ENCODE results near the gene NAP1L1. TPM values are rescaled to one million over a fixed set of nuclear protein-coding genes. Genes with fewer than 3 reads are reported as not detected.

The NAP1L1 gene
- total RNA-seq, 2 experiments from 2014 or later: 460 to 538 TPM

DNA sequence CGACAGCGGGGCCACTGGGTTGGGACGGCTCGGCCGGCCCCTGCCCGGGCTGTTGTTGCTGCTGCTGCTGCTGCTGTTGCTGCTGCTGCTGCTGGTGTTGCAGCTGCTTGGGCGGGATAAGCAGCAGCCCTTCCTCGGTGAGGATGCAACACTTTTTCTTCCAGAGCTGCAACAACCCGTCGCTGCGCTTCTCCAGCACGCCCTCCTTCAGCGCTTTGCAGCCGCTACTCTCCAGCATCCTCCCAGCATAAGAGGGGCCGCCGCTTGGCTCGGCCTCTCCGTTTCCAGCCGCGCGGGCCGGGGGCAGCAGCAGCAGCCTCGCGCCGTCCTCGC, 53.4 kb downstream of the NAP1L1 start:
- H3K4me3 Mint-ChIP-seq: peak overlapping the region; percentile 85
- peaks cover 32% of the 10 kb centered on the region for H3K4me1 Mint-ChIP-seq
- H3K27ac Mint-ChIP-seq: peak overlapping the region; percentile 91

DNA sequence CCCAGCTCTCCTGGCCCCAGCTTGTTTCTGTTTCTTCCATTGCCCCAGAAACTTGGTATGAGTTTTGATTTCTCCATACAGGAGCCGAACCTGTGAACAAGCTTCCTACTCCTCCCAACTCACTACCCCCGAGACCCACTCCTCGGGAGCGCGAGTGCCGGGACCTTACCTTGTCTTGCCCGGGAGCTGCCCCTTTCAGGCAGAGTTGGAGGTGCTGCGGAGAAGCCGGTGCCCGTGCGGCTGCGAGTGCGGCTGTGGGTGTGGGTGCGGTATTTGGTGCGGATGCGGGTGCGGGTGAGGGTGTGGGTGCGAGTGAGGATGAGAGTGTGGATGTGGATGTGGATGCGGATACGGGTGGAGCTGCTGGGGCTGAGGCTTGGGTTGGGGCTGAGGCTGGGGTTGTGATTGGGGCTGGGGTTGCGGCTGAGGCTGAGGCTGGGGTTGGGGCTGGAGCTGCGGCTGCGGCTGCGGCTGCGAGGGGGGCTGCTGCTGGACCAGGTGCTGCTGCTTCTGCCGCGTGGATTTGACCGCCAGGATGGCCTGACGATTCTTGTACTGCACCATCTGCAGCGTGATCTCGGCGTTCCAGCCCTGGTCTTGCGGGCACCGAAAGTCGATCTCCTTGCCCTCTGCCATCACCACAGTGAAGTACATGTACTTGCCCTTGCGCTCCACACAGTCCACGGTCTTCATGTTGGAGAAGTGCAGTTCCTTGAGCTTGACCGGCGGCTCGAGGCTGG, 54.0 kb downstream of the NAP1L1 start:
- POLR2A ChIA-PET: interaction anchor here (0.6 to 2.9 kb wide), 7 partner anchors 10 to 528 kb away, joined by 3 to 13 read pairs (median 4); no protein-coding TSS in a partner anchor
- peaks cover 5% of the 10 kb centered on the region for H3K36me3 Mint-ChIP-seq (ENCODE audit: low read depth)
- H3K4me1 Mint-ChIP-seq: peaks cover 28% of the 10 kb centered on the region
- CTCF ChIA-PET: interaction anchor here (0.6 to 2.7 kb wide), 18 partner anchors 10 to 391 kb away, joined by 3 to 22 read pairs (median 6); no protein-coding TSS in a partner anchor
- H3K4me3 Mint-ChIP-seq: peak overlapping the region; percentile 85
- H3K27ac Mint-ChIP-seq: peak overlapping the region; percentile 91
- H3K27me3 Mint-ChIP-seq: peaks cover 23% of the 10 kb centered on the region
- peak; percentile 56 for DNase-seq
- no peaks in the 10 kb centered on the region for H3K9me3 Mint-ChIP-seq

More for the DNA sequence above, 53.4 kb downstream of the NAP1L1 start:
- CTCF ChIA-PET: interaction anchor here (0.6 to 3.3 kb wide), 26 partner anchors 10 to 520 kb away, joined by 3 to 22 read pairs (median 4); partner anchors contain the start of genes KRR1 and NAP1L1
- Mint-ChIP-seq H3K27me3 (peaks cover 23% of the 10 kb centered on the region), H3K36me3 (ENCODE audit: low read depth) (peaks cover 5% of the 10 kb centered on the region), H3K9me3 (no peaks in the 10 kb centered on the region)
- POLR2A ChIA-PET: interaction anchor here (0.7 to 2.9 kb wide), 5 partner anchors 11 to 528 kb away, joined by 3 to 13 read pairs (median 3); no protein-coding TSS in a partner anchor
- no peak for DNase-seq

DNA sequence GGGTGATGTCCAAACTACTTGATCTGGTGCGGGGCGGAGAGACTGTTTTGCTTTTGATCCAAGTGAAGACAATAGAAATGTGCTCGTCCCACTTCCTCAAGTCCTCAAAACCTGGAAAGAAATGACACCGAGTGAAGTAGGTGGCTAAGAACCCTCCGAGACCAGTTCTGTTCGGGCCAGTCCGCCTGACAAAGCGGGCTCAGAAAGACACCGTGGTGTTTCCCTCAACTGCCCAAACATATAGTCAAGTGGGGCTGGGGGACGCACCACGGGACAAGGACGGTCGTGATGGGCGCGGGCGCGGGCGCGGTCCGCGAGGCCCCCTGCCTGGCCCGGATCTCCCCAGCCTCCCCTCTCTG, 54.5 kb downstream of the NAP1L1 start:
- Mint-ChIP-seq H3K36me3 (ENCODE audit: low read depth) (peaks cover 5% of the 10 kb centered on the region), H3K27ac (peak overlapping the region; percentile 91), H3K4me1 (peaks cover 27% of the 10 kb centered on the region), H3K4me3 (peak overlapping the region; percentile 85), H3K27me3 (peaks cover 23% of the 10 kb centered on the region), H3K9me3 (no peaks in the 10 kb centered on the region)
- CTCF ChIA-PET: interaction anchor here (0.6 to 2.7 kb wide), 7 partner anchors 9 to 390 kb away, joined by 4 to 22 read pairs (median 7); no protein-coding TSS in a partner anchor
- peak; percentile 13 for DNase-seq
- POLR2A ChIA-PET: interaction anchor here (0.6 to 2.9 kb wide), 4 partner anchors 9 to 95 kb away, joined by 3 to 13 read pairs (median 4); no protein-coding TSS in a partner anchor

DNA sequence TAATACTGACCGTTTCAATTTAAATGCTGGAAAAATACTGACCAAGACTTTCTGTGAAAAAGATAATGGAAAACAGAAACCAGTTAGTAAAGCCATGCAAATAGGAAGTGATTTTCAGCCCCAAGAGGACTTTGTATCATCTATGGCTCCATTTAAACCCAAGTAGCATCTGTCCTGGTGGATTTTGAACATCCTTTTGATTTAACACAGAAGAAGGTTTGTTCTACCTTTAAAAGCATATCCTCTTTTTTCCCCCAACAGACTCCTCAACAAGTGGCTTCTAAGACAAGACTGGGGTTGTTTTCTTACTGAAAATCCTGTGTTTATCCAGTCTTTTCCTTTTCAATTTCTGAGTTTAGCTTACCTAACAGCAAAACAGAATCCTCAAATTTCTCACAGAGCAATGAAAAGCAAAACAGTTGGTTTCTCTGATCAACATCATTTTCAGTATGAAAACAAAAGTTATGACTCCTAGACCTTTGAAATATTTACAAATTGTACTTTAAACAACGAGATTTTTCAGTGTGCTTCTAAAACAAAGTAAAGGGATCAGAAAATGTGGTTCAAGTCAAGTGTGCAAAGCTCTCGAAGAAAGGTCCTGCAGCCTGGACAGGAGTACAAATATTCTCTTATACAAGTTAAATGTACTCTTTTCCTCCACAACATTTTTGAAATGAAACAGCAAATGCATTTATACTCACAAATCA, 55.8 kb downstream of the NAP1L1 start:
- H3K27ac Mint-ChIP-seq: no peak overlapping the region
- peaks cover 5% of the 10 kb centered on the region for H3K36me3 Mint-ChIP-seq (ENCODE audit: low read depth)
- H3K4me3 Mint-ChIP-seq: peak overlapping the region; percentile 48
- H3K27me3 Mint-ChIP-seq: peaks cover 23% of the 10 kb centered on the region
- H3K4me1 Mint-ChIP-seq: peaks cover 25% of the 10 kb centered on the region
- CTCF ChIA-PET: interaction anchor here (1.2 kb wide), 1 partner anchor 49 kb away, joined by 3 read pairs; no protein-coding TSS in a partner anchor
- DNase-seq: no peak
- H3K9me3 Mint-ChIP-seq: no peaks in the 10 kb centered on the region
- POLR2A ChIA-PET: no interaction called here

DNA sequence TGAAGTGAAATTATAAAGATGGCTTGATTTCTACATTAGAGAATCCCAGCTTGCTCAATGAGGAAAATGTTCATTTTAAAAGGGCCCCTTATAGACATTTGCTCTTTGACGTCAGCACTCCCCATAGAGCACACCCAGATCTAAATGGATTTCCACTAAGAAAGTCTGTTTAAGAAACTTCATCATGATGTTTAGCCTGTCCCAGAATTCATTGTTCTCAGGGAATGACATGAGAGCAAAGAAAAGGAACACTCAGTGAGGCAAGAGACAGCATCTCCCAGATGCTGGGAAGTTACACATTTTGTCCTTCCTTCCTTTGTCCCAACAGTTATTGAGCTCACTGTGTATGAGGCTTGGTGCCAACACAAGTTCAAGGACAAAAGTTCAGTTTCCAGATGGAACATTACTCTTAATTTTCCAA, 57.8 kb downstream of the NAP1L1 start:
- Mint-ChIP-seq H3K27ac (no peak overlapping the region), H3K36me3 (ENCODE audit: low read depth) (peaks cover 2% of the 10 kb centered on the region), H3K4me3 (no peak overlapping the region), H3K9me3 (no peaks in the 10 kb centered on the region), H3K27me3 (peaks cover 14% of the 10 kb centered on the region), H3K4me1 (peaks cover 20% of the 10 kb centered on the region)
- no peak for DNase-seq
- CTCF ChIA-PET: interaction anchor here (0.6 kb wide), 2 partner anchors 89 to 92 kb away, joined by 3 to 4 read pairs; no protein-coding TSS in a partner anchor
- POLR2A ChIA-PET: no interaction called here

DNA sequence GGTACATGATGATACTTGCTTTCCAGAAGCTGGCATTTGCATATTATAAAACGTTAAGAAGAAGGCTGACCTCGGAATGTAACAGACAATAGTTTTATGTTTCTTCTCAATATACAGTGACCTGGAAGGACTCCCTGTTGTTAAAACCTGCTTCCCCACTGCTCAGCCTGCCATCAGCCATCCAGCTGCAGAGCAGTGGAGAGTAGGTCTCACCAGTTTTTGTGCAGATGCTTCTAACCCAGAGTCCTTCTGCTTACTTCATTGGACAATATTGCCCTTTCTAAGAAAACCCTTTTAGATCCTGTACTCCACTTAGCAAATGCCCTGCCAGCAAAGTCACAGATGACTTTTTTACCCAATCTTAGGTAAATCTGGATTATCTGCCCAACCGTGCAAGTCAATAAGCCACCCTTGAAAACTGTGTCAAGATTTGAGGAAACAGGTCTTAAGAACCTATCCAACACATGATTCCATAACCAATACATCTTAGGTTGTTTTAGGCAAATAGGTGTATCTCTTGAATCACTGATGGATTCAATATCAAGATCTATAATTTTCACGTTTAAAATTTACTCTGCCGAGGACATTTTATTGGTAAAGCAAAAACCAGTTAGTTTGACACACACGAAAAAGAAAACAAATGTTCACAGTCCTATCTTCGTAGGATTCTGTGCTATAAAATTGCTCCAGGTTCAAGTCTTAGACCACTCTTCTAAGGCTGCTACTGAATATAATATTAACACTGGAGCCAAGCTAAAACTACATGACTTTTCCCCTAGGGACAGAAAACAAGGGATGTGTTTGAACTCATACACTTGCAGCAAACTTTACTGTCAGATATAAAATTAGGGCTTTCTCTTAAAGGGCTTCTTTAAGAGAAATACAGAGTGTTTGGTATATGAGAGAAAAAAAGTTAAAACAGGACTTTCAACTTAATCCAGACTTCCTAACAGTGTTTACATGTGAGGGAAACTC, 58.6 kb downstream of the NAP1L1 start:
- peaks cover 4% of the 10 kb centered on the region for H3K36me3 Mint-ChIP-seq (ENCODE audit: low read depth)
- DNase-seq: no peak
- H3K4me3 Mint-ChIP-seq: no peak overlapping the region
- ChIA-PET CTCF (interaction anchor here (0.6 kb wide), 1 partner anchor 88 kb away, joined by 3 read pairs; no protein-coding TSS in a partner anchor), POLR2A (interaction anchor here (0.9 kb wide), 1 partner anchor 84 kb away, joined by 8 read pairs; no protein-coding TSS in a partner anchor)
- no peak overlapping the region for H3K27ac Mint-ChIP-seq
- peaks cover 26% of the 10 kb centered on the region for H3K4me1 Mint-ChIP-seq
- H3K9me3 Mint-ChIP-seq: no peaks in the 10 kb centered on the region
- H3K27me3 Mint-ChIP-seq: peaks cover 14% of the 10 kb centered on the region

DNA sequence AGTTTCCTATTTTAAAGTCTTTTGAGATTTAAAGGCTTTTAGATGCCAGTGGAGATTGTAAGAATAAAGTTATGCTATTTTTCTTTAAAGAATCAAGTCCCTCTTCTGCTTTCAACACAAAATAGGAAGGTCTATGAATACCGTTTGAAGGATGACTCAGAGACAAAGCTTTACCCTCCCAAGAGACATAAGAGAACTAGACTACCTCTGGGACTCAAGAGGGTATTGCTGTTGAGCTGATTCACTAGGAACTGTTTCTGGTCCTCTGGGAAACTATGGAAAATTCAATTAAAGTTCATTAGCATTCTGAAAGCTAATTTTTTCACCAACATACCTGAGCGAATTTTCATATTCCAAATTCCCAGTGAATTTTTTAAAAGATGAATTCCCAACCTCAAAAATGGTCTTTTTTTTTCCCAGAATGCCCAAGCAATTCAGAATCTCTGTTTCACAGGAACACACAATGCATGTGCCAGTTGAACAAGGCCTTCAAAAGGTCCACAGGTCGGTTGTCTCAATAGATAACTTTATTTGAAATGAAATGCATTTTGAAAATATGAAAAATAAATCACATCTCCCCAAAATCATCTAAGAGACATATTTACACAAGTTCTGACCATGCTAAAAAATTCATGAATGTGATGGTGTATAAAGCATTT, 59.4 kb downstream of the NAP1L1 start:
- ChIA-PET POLR2A (interaction anchor here (0.9 kb wide), 1 partner anchor 85 kb away, joined by 8 read pairs; no protein-coding TSS in a partner anchor), CTCF (interaction anchor here (0.9 kb wide), 1 partner anchor 59 kb away, joined by 3 read pairs; no protein-coding TSS in a partner anchor)
- H3K27ac Mint-ChIP-seq: no peak overlapping the region
- no peak for DNase-seq
- no peak overlapping the region for H3K4me3 Mint-ChIP-seq
- peaks cover 26% of the 10 kb centered on the region for H3K4me1 Mint-ChIP-seq
- peaks cover 4% of the 10 kb centered on the region for H3K36me3 Mint-ChIP-seq (ENCODE audit: low read depth)
- peaks cover 8% of the 10 kb centered on the region for H3K27me3 Mint-ChIP-seq
- H3K9me3 Mint-ChIP-seq: no peaks in the 10 kb centered on the region

DNA sequence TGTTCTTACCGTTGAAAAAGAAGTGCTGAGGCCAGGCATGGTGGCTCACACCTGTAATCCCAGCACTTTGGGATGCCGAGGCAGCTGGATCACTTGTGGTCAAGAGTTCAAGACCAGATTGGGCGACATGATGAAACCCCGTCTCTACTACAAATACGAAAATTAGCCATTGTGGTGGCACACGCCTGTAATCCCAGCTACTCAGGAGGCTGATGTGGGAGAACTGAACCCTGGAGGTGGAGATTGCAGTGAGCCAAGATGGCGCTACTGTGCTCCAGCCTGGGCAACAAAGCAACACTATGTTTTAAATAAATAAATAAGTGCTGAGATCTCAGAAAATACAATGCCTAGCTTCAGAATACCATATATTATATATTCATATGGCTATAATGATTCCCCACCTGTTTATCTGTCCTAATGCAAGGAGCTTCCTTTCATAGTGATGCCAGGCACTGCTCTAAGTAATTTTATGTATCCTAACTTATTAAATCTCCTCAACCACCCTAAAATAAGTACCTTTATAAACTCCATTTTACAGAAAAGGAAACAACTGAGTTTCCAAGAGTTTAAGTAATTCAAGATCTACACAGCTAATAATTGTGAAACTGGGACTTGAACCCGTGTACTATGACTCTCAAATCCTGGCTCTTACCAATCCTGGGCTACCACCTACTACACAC, 60.2 kb downstream of the NAP1L1 start:
- Mint-ChIP-seq H3K36me3 (ENCODE audit: low read depth) (peaks cover 2% of the 10 kb centered on the region), H3K9me3 (no peaks in the 10 kb centered on the region), H3K27me3 (peaks cover 6% of the 10 kb centered on the region), H3K4me3 (no peak overlapping the region), H3K4me1 (peaks cover 32% of the 10 kb centered on the region), H3K27ac (no peak overlapping the region)
- no peak for DNase-seq
- CTCF ChIA-PET: interaction anchor here (0.9 to 1.3 kb wide), 3 partner anchors 13 to 546 kb away, joined by 3 to 4 read pairs (median 3); no protein-coding TSS in a partner anchor
- POLR2A ChIA-PET: interaction anchor here (0.9 kb wide), 1 partner anchor 86 kb away, joined by 8 read pairs; no protein-coding TSS in a partner anchor

DNA sequence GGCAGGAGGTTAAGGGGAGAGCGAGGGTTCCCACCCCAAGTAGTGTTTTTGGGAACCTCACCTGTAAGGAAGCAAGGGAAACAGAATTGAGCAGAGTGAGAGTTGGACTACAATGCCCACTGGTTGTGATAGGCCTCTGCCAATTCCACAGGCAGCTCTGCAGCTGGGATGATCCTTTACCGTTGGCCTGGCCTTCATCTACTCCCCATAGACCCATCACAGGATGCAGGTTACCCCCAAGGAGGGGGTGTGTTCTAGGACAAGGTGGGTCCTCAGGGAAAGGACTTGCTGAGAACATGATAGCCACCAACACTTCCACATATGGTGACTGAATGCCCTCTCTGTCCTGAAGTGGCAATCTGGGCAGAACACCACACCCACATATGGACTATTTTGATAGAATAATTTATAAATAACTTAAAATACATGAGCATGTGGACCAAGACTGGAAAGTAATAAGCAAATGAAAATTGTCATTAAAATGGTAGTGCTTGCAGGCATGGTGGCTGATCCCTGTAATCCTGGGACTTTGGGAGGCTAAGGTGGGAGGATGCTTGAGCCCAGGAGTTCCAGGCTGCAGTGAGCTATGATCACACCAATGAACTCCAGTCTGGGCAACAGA, 61.3 kb downstream of the NAP1L1 start:
- CTCF ChIA-PET: interaction anchor here (1.2 to 1.3 kb wide), 2 partner anchors 14 to 545 kb away, joined by 3 to 4 read pairs; no protein-coding TSS in a partner anchor
- H3K27ac Mint-ChIP-seq: no peak overlapping the region

DNA sequence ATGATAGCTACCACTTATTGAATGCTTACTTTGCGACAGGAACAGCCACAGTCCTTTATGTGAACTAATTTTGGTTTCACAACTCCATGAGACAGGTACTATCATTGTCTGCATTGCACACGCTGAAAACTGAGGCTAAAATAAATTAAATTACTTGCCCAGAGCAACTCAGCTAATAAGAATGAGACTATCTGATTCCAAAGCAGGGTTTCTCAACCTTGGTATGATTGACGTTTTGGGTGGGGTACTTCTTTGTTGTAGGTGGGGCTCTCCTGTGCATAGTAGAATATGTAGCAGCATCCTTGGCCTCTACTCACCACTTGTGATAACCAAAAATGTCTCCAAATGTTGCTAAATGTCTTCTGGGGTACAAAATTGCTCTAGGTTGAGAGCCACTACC, 62.0 kb downstream of the NAP1L1 start:
- DNase-seq: no peak
- Mint-ChIP-seq H3K4me1 (peaks cover 35% of the 10 kb centered on the region), H3K9me3 (no peaks in the 10 kb centered on the region), H3K4me3 (no peak overlapping the region), H3K27me3 (no peaks in the 10 kb centered on the region), H3K36me3 (ENCODE audit: low read depth) (peaks cover 2% of the 10 kb centered on the region), H3K27ac (no peak overlapping the region)
- ChIA-PET CTCF (interaction anchor here (0.6 to 4.1 kb wide), 4 partner anchors 9 to 89 kb away, joined by 3 to 22 read pairs (median 4); partner anchors contain the start of gene PHLDA1), POLR2A (interaction anchor here (0.6 kb wide), 1 partner anchor 525 kb away, joined by 3 read pairs; no protein-coding TSS in a partner anchor)

More for the DNA sequence above, 61.3 kb downstream of the NAP1L1 start:
- Mint-ChIP-seq H3K27me3 (no peaks in the 10 kb centered on the region), H3K4me1 (peaks cover 35% of the 10 kb centered on the region), H3K4me3 (no peak overlapping the region), H3K9me3 (no peaks in the 10 kb centered on the region), H3K36me3 (ENCODE audit: low read depth) (peaks cover 2% of the 10 kb centered on the region)
- no peak for DNase-seq
- POLR2A ChIA-PET: no interaction called here
